22Rv1 (cell line): ENCODE results near the gene SYNPR.

Experiments
- CTCF ChIP-seq: fragments of 450-650 bp; IDR thresholded peaks from 2 replicates; pipeline ENCODE4 v1.5.1; 2017; ENCODE audit warnings: mild to moderate bottlenecking
- ZFX ChIP-seq: fragments of 450-650 bp; IDR thresholded peaks from 2 replicates; pipeline ENCODE4 v1.6.1; 2017; ENCODE audit warnings: antibody characterized with exemption, borderline replicate concordance

- TF ChIP-seq CTCF (no peak), ZFX (no peak)
Observed at GRCh38 chr3:63354160-63354559, 76.1 kb downstream of the SYNPR start.
